ENCODE data around the gene STEAP2. TPM values are rescaled to one million over a fixed set of nuclear protein-coding genes. Genes with fewer than 3 reads are reported as not detected.

STEAP2 gene
- total RNA-seq, 2 donors from 2014 or later = 22.2 to 26.7 TPM

DNA sequence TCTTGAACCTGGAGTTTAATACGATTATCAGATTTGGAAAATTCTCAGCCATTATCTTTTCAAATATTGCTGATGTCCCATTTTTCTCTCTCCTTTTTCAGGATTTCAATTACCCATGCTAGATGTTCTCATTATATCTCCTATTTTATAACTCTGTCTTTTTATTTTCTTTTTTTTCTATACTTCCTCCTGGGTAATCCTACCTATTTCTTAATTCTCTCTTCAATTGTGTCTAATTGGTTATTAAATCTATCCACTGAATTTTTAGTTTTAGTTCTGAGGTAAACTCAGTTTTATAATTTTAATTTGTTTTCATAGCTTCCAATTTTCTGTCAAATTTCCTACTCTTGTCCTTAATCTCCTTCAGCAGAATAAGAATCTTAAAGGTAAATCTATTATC, 41.6 kb upstream of the STEAP2 start:
- DNase-seq (ENCODE audit: low spot score) = no peak
- H3K4me1 ChIP-seq = no peaks in the 10 kb centered on the region
- peaks cover 0 to 10% of the 10 kb centered on the region in 2 donors for H3K9me3 ChIP-seq
- TF ChIP-seq, protein P1, sequence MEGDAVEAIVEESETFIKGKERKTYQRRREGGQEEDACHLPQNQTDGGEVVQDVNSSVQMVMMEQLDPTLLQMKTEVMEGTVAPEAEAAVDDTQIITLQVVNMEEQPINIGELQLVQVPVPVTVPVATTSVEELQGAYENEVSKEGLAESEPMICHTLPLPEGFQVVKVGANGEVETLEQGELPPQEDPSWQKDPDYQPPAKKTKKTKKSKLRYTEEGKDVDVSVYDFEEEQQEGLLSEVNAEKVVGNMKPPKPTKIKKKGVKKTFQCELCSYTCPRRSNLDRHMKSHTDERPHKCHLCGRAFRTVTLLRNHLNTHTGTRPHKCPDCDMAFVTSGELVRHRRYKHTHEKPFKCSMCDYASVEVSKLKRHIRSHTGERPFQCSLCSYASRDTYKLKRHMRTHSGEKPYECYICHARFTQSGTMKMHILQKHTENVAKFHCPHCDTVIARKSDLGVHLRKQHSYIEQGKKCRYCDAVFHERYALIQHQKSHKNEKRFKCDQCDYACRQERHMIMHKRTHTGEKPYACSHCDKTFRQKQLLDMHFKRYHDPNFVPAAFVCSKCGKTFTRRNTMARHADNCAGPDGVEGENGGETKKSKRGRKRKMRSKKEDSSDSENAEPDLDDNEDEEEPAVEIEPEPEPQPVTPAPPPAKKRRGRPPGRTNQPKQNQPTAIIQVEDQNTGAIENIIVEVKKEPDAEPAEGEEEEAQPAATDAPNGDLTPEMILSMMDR (IDR thresholded peaks at IDR 0.05) = no peak
- no peaks in the 10 kb centered on the region for H3K27me3 ChIP-seq
- no peaks in the 10 kb centered on the region for H3K36me3 ChIP-seq
- H3K4me3 ChIP-seq = no peak overlapping the region
- H3K27ac ChIP-seq = no peak overlapping the region

DNA sequence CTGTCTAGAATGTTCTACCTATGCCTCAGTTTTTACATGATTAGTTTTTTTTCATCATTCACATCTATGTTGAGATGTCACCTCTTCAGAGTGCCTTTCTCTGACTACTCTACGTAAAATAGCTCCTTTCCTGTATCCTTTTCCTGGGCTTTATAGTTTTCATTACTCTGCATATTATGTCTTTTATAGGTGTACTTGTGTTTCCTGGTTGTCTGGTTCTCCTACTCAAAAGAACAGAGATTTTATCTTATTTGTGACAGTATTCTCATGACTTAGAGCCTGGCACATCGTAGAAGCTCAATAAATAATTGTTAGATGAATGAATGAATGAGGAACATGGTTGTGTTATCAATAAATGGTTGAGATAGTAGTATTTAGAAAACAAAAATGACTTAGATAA, 39.4 kb upstream of the STEAP2 start:
- Histone ChIP-seq H3K4me1 (no peaks in the 10 kb centered on the region), H3K27ac (no peak overlapping the region), H3K36me3 (no peaks in the 10 kb centered on the region), H3K9me3 (peaks cover 0 to 10% of the 10 kb centered on the region in 2 donors), H3K4me3 (no peak overlapping the region), H3K27me3 (no peaks in the 10 kb centered on the region)
- DNase-seq (ENCODE audit: low spot score) = no peak
- TF ChIP-seq, protein P1 (IDR thresholded peaks at IDR 0.05) = no peak

DNA sequence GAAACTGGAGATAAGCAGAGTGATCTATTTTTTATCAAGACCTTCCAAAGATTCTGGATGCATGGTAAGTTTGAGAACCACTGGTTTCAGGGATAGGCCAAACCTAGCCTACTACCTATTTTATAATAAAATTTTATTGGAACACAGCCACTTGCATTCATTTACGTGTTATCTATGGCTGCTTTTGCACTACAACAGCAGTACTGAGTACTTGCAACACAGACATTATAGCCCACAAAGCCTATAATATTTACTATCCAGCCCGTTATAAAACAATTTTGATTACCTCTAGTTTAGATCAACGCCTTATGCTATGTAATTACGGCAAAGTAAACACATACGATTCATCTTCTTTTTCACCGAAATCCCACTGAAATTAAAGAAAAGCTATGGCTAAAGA, 38.9 kb upstream of the STEAP2 start:
- Histone ChIP-seq H3K4me1 (no peaks in the 10 kb centered on the region), H3K27ac (no peak overlapping the region), H3K36me3 (no peaks in the 10 kb centered on the region), H3K27me3 (no peaks in the 10 kb centered on the region), H3K4me3 (no peak overlapping the region), H3K9me3 (peaks cover 0 to 10% of the 10 kb centered on the region in 2 donors)
- TF ChIP-seq, protein P1 (IDR thresholded peaks at IDR 0.05) = no peak
- DNase-seq (ENCODE audit: low spot score) = no peak

DNA sequence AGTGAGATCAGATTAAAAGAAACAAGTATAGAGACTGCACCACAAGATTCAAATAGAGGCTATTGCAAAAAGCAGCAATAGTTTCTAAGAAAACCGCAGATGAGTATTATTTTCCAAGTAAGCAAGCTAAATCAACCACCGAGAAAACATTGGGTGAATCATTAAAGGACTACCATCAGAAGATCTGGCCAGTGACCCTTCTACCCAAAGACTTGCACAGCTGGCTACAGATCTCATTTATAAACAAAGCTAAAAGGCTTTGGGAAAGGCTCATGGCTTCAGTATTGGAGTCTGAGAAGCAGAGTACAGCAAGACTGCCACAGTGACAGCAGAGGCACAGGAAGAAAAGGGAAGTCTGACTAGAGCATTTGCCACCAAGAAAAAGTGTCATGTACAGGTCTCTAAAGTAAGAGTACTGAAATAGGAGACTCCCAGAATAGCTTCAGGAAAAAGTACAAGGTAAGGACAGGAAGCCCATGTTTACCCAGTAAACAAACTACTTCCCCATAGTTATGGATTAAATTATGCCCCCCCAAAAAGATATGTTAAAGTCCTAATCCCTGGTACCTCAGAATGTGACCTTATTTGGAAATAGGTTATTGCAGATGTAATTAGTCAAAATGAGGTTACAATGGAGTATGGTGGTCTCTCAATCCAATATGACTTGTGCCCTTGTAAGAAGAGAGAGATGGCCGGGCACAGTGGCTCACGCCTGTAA, 38.3 kb upstream of the STEAP2 start:
- Histone ChIP-seq H3K27me3 (no peaks in the 10 kb centered on the region), H3K27ac (no peak overlapping the region), H3K4me3 (no peak overlapping the region), H3K9me3 (peaks cover 0 to 10% of the 10 kb centered on the region in 2 donors), H3K4me1 (no peaks in the 10 kb centered on the region), H3K36me3 (no peaks in the 10 kb centered on the region)
- no peak for DNase-seq (ENCODE audit: low spot score)
- TF ChIP-seq, protein P1 (IDR thresholded peaks at IDR 0.05) = no peak

DNA sequence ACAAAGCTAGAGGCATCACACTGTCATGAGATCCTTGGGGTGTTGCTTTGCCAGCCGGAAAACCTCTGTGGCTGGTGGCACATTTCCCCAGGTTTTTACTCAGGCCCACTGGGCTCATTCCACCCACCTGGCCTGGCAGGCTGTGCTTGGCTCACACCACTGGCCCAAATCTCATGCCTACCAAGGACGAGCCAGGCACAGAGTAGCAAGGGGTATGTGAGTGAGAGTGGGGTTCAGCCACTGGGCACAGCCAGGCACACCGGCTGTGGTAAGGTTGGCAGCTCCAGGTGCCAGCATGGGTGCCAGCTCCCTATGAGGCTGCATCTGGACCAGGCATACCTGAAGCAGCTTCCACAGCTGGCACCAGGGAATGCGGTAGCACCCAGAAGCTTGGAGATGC, 35.9 kb upstream of the STEAP2 start:
- no peaks in the 10 kb centered on the region for H3K36me3 ChIP-seq
- H3K4me1 ChIP-seq = no peaks in the 10 kb centered on the region
- no peak for DNase-seq (ENCODE audit: low spot score)
- H3K4me3 ChIP-seq = no peak overlapping the region
- TF ChIP-seq, protein P1 (IDR thresholded peaks at IDR 0.05) = no peak
- no peaks in the 10 kb centered on the region for H3K9me3 ChIP-seq
- H3K27me3 ChIP-seq = no peaks in the 10 kb centered on the region
- no peak overlapping the region for H3K27ac ChIP-seq

DNA sequence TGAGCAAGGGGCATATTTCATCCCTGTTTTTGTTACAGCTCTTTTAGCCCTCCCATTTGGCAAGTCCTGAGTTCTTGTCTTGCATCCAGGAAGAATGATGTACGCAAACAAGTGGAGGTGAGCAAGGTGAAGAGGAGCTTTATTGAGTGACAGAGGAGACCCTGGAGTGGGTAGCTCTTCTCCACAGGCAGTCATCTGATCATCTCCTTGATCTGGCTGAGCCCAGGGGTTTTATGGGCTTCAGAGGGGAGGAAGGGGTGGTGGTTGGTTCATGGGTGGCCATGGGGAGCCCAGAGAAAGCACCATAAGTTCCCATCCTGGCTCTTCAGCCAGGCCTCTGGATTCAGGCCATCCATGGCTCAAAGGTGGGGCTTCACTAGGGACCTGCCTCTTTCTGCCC, 35.3 kb upstream of the STEAP2 start:
- no peaks in the 10 kb centered on the region for H3K9me3 ChIP-seq
- no peak overlapping the region for H3K27ac ChIP-seq
- no peaks in the 10 kb centered on the region for H3K27me3 ChIP-seq
- no peak overlapping the region for H3K4me3 ChIP-seq
- H3K4me1 ChIP-seq = no peaks in the 10 kb centered on the region
- TF ChIP-seq, protein P1 (IDR thresholded peaks at IDR 0.05) = no peak
- no peaks in the 10 kb centered on the region for H3K36me3 ChIP-seq
- no peak for DNase-seq (ENCODE audit: low spot score)
